CD14-positive monocyte (primary cell): ENCODE data around the gene PSMB1. TPM values are rescaled to one million over a fixed set of nuclear protein-coding genes. Genes with fewer than 3 reads are reported as not detected.
A peak's percentile ranks its signal among the peaks of the same experiment; 100 is the strongest.

ENCODE experiments used
- DNase-seq, 3 donors: peaks; one replicate each; pipeline ENCODE4 v3.0.0-alpha.2; 2011 to 2022
- H2AFZ ChIP-seq: 2 replicates; pipeline ENCODE4 v1.6.0; 2012; ENCODE audit warnings: mild to moderate bottlenecking, low read depth, low read length, inconsistent platforms; ENCODE audit not compliant: insufficient read depth, poor library complexity, severe bottlenecking
- H3K27ac ChIP-seq, 2 donors: 1 replicate in 1 of 2; 2 replicates in 1 of 2; pipeline ENCODE4 v1.5.1; 2012 to 2013; ENCODE audit warnings: low read length in 2 of 2, control low read depth in 1 of 2, inconsistent platforms in 1 of 2, low read depth in 1 of 2, mild to moderate bottlenecking in 1 of 2
- H3K27me3 ChIP-seq, 2 donors: one replicate each; pipeline versions ENCODE4 v1.6.0 to v1.6.1; 2011 to 2013; ENCODE audit warnings: low read length in 2 of 2; ENCODE audit not compliant: control insufficient read depth in 2 of 2, insufficient read depth in 2 of 2
- H3K36me3 ChIP-seq, 2 donors: replicated peaks in 1 of 2; 1 replicate in 1 of 2; 2 replicates in 1 of 2; pipeline versions ENCODE4 v1.5.1 to v1.6.1; 2012 to 2013; ENCODE audit warnings: low read length in 2 of 2, control low read depth in 1 of 2, inconsistent platforms in 1 of 2, mild to moderate bottlenecking in 1 of 2; ENCODE audit not compliant: insufficient read depth in 2 of 2, control insufficient read depth in 1 of 2
- H3K4me1 ChIP-seq, 2 donors: 1 replicate in 1 of 2; 2 replicates in 1 of 2; pipeline versions ENCODE4 v1.5.1 to v1.6.1; 2012 to 2013; ENCODE audit warnings: low read length in 2 of 2, control low read depth in 1 of 2, inconsistent platforms in 1 of 2, mild to moderate bottlenecking in 1 of 2, moderate library complexity in 1 of 2; ENCODE audit not compliant: insufficient read depth in 2 of 2, control insufficient read depth in 1 of 2
- H3K4me2 ChIP-seq: replicated peaks from 2 replicates; pipeline ENCODE3; 2012; ENCODE audit warnings: low read length, moderate library complexity, mild to moderate bottlenecking; ENCODE audit not compliant: poor library complexity, severe bottlenecking; ENCODE audit errors: extremely low read depth
- H3K4me3 ChIP-seq, 3 experiments: fragments of 200-600 bp in 1 of 3; sonication (generic) in 1 of 3; replicated peaks in 1 of 3; 1 replicate in 2 of 3; 2 replicates in 1 of 3; pipeline ENCODE4 v1.5.1; 2011 to 2013; ENCODE audit warnings: low read length in 3 of 3, mild to moderate bottlenecking in 3 of 3, control low read depth in 2 of 3, low read depth in 2 of 3, inconsistent platforms in 1 of 3, moderate library complexity in 1 of 3
- H3K79me2 ChIP-seq: 2 replicates; pipeline ENCODE4 v1.6.0; 2012; ENCODE audit warnings: mild to moderate bottlenecking, control low read depth, inconsistent platforms, low read length, moderate library complexity; ENCODE audit not compliant: insufficient read depth
- H3K9ac ChIP-seq: 2 replicates; pipeline ENCODE4 v1.6.0; 2017; ENCODE audit warnings: low read length, mild to moderate bottlenecking; ENCODE audit not compliant: insufficient read depth, poor library complexity, severe bottlenecking
- H3K9me3 ChIP-seq, 2 donors: replicated peaks in 1 of 2; 1 replicate in 1 of 2; 2 replicates in 1 of 2; pipeline versions ENCODE4 v1.5.1 to v1.6.1; 2012 to 2013; ENCODE audit warnings: low read length in 2 of 2, control low read depth in 1 of 2; ENCODE audit not compliant: control insufficient read depth in 1 of 2, insufficient read depth in 1 of 2
- H4K20me1 ChIP-seq: 2 replicates; pipeline ENCODE4 v1.6.0; 2012; ENCODE audit warnings: mild to moderate bottlenecking, low read length, control low read depth, moderate library complexity; ENCODE audit not compliant: insufficient read depth
- H3K27ac Mint-ChIP-seq, 7 donors: one replicate each; pipeline ENCODE4 v1.8.0; 2020; ENCODE audit warnings: mild to moderate bottlenecking in 7 of 7, mixed read lengths in 7 of 7, moderate library complexity in 6 of 7, inconsistent platforms in 2 of 7
- H3K27me3 Mint-ChIP-seq, 3 donors: one replicate each; pipeline ENCODE4 v1.8.0; 2021 to 2022; ENCODE audit warnings: low read depth in 3 of 3, mild to moderate bottlenecking in 3 of 3, mixed read lengths in 3 of 3, moderate library complexity in 3 of 3, inconsistent platforms in 1 of 3
- H3K36me3 Mint-ChIP-seq, 2 donors: one replicate each; pipeline ENCODE4 v1.8.0; 2020; ENCODE audit warnings: mixed read lengths in 2 of 2, inconsistent platforms in 1 of 2, mild to moderate bottlenecking in 1 of 2
- H3K4me1 Mint-ChIP-seq: one replicate; pipeline ENCODE4 v1.8.0; 2020; ENCODE audit warnings: mild to moderate bottlenecking, mixed read lengths
- H3K4me3 Mint-ChIP-seq, 2 donors: one replicate each; pipeline ENCODE4 v1.8.0; 2020; ENCODE audit warnings: mild to moderate bottlenecking in 2 of 2, mixed read lengths in 2 of 2, moderate library complexity in 1 of 2
- H3K9me3 Mint-ChIP-seq, 7 donors: one replicate each; pipeline ENCODE4 v1.8.0; 2020 to 2022; ENCODE audit warnings: mixed read lengths in 7 of 7, mild to moderate bottlenecking in 6 of 7, moderate library complexity in 6 of 7, inconsistent platforms in 2 of 7
- WGBS: methylation state at CpG from one replicate; pipeline ENCODE4 v1.1.5; 2013; ENCODE audit warnings: missing lambda C conversion rate; ENCODE audit not compliant: insufficient coverage; 5-methylcytosine and 5-hydroxymethylcytosine counted together
- intact Hi-C, 2 donors: fragments of 100-400 bp; cut with micrococcal nuclease; formaldehyde crosslinking; loops; one replicate each; pipeline versions ENCODE4 v1.15.0 to v1.15.1; 2023
- polyA plus RNA-seq, 3 donors: library from polyadenylated mRNA; depleted of rRNA in 1 of 3; unstranded in 2 of 3; stranded (reverse) in 1 of 3; fragments of 300-500 nt in 2 of 3; fragments of >200 nt in 1 of 3; fragmentation: Illumina TruSeq in 2 of 3; gene quantifications; 1 replicate in 2 of 3; 2 replicates in 1 of 3; pipeline ENCODE4 v1.2.3, GENCODE V29; 2012 to 2021
- TF ChIP-seq, protein P1 (sequence below): fragments of 200-600 bp; IDR thresholded peaks from one replicate; pipeline ENCODE4 v1.8.0; 2022; ENCODE audit warnings: antibody characterized with exemption, mild to moderate bottlenecking

PSMB1 gene
- polyA plus RNA-seq, 3 donors = 172 to 647 (median 558) TPM

DNA sequence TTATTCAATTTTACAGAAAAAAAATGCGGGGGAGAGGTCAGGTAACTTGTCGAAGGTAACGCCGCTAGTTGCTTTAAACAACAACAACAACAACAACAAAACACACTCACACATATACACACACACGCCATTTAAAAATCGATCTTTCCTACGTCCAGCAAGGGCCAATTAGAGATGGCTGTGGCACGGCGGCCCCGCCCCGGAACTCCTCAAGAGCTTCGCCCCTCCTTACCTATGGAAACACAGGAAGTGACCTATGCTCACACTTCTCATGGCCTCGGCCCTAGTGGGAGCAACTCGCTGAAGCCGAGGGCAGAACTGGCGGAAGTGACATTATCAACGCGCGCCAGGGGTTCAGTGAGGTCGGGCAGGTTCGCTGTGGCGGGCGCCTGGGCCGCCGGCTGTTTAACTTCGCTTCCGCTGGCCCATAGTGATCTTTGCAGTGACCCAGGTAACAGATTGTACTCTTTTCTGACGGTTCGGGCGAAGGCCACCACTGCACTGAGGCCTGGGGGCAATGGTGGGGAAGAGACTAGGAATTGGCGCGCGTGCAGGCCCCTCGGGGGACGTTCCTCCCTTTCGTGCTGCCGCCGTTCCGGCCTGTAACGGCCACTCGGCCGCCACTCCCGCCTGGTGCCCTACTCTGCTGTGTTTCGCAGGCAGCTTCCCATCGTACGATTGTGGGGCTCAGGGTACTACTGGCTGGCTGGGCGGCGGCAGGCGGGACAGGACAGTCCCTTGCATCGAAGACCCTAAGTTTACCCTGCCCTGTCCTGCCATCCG lies 1.1 kb upstream of the PSMB1 start, which contains the start of gene TBP:
TBP (plus strand) TSS at position 357 of the 783 bp plus-strand sequence. CDS start 2,661 bp downstream, outside the sequence.
- H3K36me3 Mint-ChIP-seq = peaks cover 16 to 25% of the 10 kb centered on the region in 2 donors

DNA sequence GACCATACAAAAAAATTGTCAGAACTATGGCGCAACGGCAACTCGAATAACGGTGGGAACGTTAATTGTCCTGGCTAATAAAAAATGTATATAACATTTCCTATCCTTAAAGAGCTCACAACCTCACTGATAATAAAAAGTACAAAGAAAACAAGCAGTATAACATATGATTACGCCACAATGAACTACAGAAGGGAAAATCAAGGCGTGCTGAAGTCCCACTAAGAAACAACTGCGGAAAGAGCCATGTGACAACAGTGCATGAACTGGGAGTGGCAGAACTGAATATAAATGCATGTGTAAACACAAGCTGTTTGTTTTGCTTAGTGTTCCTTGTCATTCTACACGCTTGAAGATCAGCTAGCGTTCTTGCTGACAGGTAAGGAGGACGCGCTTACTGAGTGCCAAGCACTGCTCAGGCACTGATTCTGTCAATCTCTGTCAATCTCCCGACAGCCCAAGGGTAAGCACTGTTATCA lies 466 bp upstream of the PSMB1 start:
- peak overlapping the region; percentile 89 for H2AFZ ChIP-seq
- TF ChIP-seq, protein P1, sequence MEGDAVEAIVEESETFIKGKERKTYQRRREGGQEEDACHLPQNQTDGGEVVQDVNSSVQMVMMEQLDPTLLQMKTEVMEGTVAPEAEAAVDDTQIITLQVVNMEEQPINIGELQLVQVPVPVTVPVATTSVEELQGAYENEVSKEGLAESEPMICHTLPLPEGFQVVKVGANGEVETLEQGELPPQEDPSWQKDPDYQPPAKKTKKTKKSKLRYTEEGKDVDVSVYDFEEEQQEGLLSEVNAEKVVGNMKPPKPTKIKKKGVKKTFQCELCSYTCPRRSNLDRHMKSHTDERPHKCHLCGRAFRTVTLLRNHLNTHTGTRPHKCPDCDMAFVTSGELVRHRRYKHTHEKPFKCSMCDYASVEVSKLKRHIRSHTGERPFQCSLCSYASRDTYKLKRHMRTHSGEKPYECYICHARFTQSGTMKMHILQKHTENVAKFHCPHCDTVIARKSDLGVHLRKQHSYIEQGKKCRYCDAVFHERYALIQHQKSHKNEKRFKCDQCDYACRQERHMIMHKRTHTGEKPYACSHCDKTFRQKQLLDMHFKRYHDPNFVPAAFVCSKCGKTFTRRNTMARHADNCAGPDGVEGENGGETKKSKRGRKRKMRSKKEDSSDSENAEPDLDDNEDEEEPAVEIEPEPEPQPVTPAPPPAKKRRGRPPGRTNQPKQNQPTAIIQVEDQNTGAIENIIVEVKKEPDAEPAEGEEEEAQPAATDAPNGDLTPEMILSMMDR = no peak
- H3K4me2 ChIP-seq = peak overlapping the region; percentile 87
- no peaks in the 10 kb centered on the region for H3K27me3 ChIP-seq
- H4K20me1 ChIP-seq = peaks cover 12% of the 10 kb centered on the region
- peaks cover 22 to 26% of the 10 kb centered on the region in 2 donors for H3K4me1 ChIP-seq
- Mint-ChIP-seq H3K9me3 (no peaks in the 10 kb centered on the region), H3K4me3 (no peak overlapping the region), H3K27ac (no peak overlapping the region), H3K36me3 (peaks cover 23 to 25% of the 10 kb centered on the region in 2 donors), H3K4me1 (peaks cover 13% of the 10 kb centered on the region), H3K27me3 (no peaks in the 10 kb centered on the region)
- H3K36me3 ChIP-seq = peaks cover 22 to 36% of the 10 kb centered on the region in 2 donors
- H3K79me2 ChIP-seq = peaks cover 88% of the 10 kb centered on the region
- peak overlapping the region; percentile 96 for H3K27ac ChIP-seq
- WGBS = 0% methylated on average over 6 of the region's 13 CpGs
- H3K9ac ChIP-seq = peak overlapping the region; percentile 94
- DNase-seq = peak; percentile 50 to 64 (median 54)
- peak overlapping the region; percentile 71 to 90 (median 89) for H3K4me3 ChIP-seq
- no peaks in the 10 kb centered on the region for H3K9me3 ChIP-seq
- intact Hi-C loops = loop anchor here (2.0 to 5.0 kb wide), 4 partner anchors 246 to 851 kb away; partner anchors contain the start of genes C6orf120 (in 2 of the 2), FAM120B (in 2 of the 2), WDR27 (in 2 of the 2) and DYNLT2 (in 1 of the 2)

More for the DNA sequence above, 1.1 kb upstream of the PSMB1 start, which contains the start of gene TBP:
- Histone ChIP-seq H3K4me1 (peaks cover 22 to 26% of the 10 kb centered on the region in 2 donors), H3K79me2 (peaks cover 88% of the 10 kb centered on the region), H3K9ac (peak within 1 kb of the TSS; percentile 94), H3K4me2 (peak within 1 kb of the TSS; percentile 87), H3K4me3 (peak within 1 kb of the TSS; percentile 71 to 90 (median 89)), H2AFZ (peak within 1 kb of the TSS; percentile 89), H3K27ac (peak within 1 kb of the TSS; percentile 96), H3K27me3 (no peaks in the 10 kb centered on the region), H3K36me3 (peaks cover 16 to 35% of the 10 kb centered on the region in 2 donors), H3K9me3 (no peaks in the 10 kb centered on the region), H4K20me1 (peaks cover 6% of the 10 kb centered on the region)
- H3K27ac Mint-ChIP-seq = no peak within 1 kb of the TSS
- intact Hi-C loops = loop anchor here (2.0 to 5.0 kb wide), 4 partner anchors 247 to 852 kb away; partner anchors contain the start of genes C6orf120 (in 2 of the 2), FAM120B (in 2 of the 2), WDR27 (in 2 of the 2) and DYNLT2 (in 1 of the 2)
- 0% methylated on average over 46 of the region's 51 CpGs for WGBS
- H3K27me3 Mint-ChIP-seq = no peaks in the 10 kb centered on the region
- H3K4me1 Mint-ChIP-seq = peaks cover 13% of the 10 kb centered on the region
- peak; percentile 98 to 99 (median 99) for DNase-seq
- TF ChIP-seq, protein P1 = no peak
- H3K4me3 Mint-ChIP-seq = no peak within 1 kb of the TSS
- H3K9me3 Mint-ChIP-seq = no peaks in the 10 kb centered on the region
